Testis (tissue), 2 donors: Measurements from ENCODE around the gene MAPK10.

Experiments used
- CTCF ChIP-seq, 3 experiments: fragments of 450-650 bp in 2 of 3; fragments of 200-600 bp in 1 of 3; sonication (generic) in 1 of 3; IDR thresholded peaks; one replicate each; pipeline ENCODE4 v1.5.1; 2016 to 2019; ENCODE audit warnings: antibody characterized with exemption in 3 of 3, mild to moderate bottlenecking in 2 of 3, moderate library complexity in 1 of 3
- POLR2A ChIP-seq: fragments of 450-650 bp; IDR thresholded peaks from one replicate; pipeline ENCODE4 v1.6.1; 2017; ENCODE audit warnings: antibody characterized with exemption, mild to moderate bottlenecking, moderate library complexity

- no peak for TF ChIP-seq CTCF (IDR thresholded peaks at IDR 0.05)
- TF ChIP-seq POLR2A = no peak
These were observed 304.0 kb downstream of the MAPK10 start for GRCh38 chr4:86055898-86056297.
